ENCODE measurements around the gene LY9. TPM values are rescaled to one million over a fixed set of nuclear protein-coding genes. Genes with fewer than 3 reads are reported as not detected.
"Not testable (repeated sequence)": the region's sequence is repeated elsewhere in the genome, so short reads cannot be mapped to it uniquely, and the experiment has no call there.

LY9 gene
- total RNA-seq, 5 donors from 2014 or later (not counting 1 experiment from before 2014, with no cell fraction given) = 95.4 to 127 (median 101) TPM

- ChIA-PET CTCF (interaction anchor here (0.6 to 1.4 kb wide), 6 partner anchors 12 to 257 kb away, joined by 3 to 6 read pairs (median 3); no protein-coding TSS in a partner anchor), POLR2A (interaction anchor here (0.6 to 0.7 kb wide), 2 partner anchors 170 to 448 kb away, joined by 3 to 4 read pairs; no protein-coding TSS in a partner anchor)
- Histone ChIP-seq H3K36me3 (ENCODE audit: control insufficient read depth in 2 of 2, extremely low read depth in 1 of 2, insufficient read depth in 1 of 2, low read length in 1 of 2) (no peaks in the 10 kb centered on the region), H3K27ac (ENCODE audit: low read length) (peak overlapping the region; percentile 47), H3K4me3 (ENCODE audit: control insufficient read depth in 1 of 2, extremely low read depth in 1 of 2, low read length in 1 of 2) (peak overlapping the region in 1 of 2 donors; percentile 11), H3K27me3 (replicated peaks in 1 of 2; ENCODE audit: control insufficient read depth in 2 of 2, extremely low read depth in 1 of 2, insufficient read depth in 2 of 2, low read length in 1 of 2) (no peaks in the 10 kb centered on the region), H3K4me1 (ENCODE audit: control insufficient read depth in 1 of 2, extremely low read depth in 1 of 2, insufficient read depth in 2 of 2, low read length in 2 of 2) (peaks cover 0 to 21% of the 10 kb centered on the region in 2 experiments), H3K9me3 (no peaks in the 10 kb centered on the region)
- ATAC-seq (replicated peaks in 1 of 4) (peak in 3 of 4 experiments; percentile 30 to 70 (median 54)), DNase-seq (peak in 3 of 35 experiments; percentile 11 to 48 (median 23))
- Mint-ChIP-seq H3K4me3 (peak overlapping the region; percentile 22 to 58 (median 56)), H3K9me3 (no peaks in the 10 kb centered on the region), H3K4me1 (peaks cover 18 to 24% (median 23%) of the 10 kb centered on the region in 3 donors), H3K36me3 (no peaks in the 10 kb centered on the region), H3K27me3 (no peaks in the 10 kb centered on the region), H3K27ac (peak overlapping the region; percentile 69 to 81)
- WGBS (ENCODE audit: insufficient coverage) = 62% methylated on average over 5 of the region's 9 CpGs
Observed at GRCh38 chr1:160781914-160782689, 13.9 kb upstream of the LY9 start.

GRCh38 chr1:160782988-160783765, 12.8 kb upstream of the LY9 start:
- H3K27ac Mint-ChIP-seq; ATAC-seq (replicated peaks in 1 of 4); H3K4me3 ChIP-seq (ENCODE audit: control insufficient read depth in 1 of 2, extremely low read depth in 1 of 2, low read length in 1 of 2); H3K27me3 Mint-ChIP-seq; H3K27ac ChIP-seq (ENCODE audit: low read length); H3K9me3 ChIP-seq; H3K27me3 ChIP-seq (replicated peaks in 1 of 2; ENCODE audit: control insufficient read depth in 2 of 2, extremely low read depth in 1 of 2, insufficient read depth in 2 of 2, low read length in 1 of 2); H3K9me3 Mint-ChIP-seq; H3K4me3 Mint-ChIP-seq; CTCF ChIA-PET; H3K36me3 ChIP-seq (ENCODE audit: control insufficient read depth in 2 of 2, extremely low read depth in 1 of 2, insufficient read depth in 1 of 2, low read length in 1 of 2); H3K36me3 Mint-ChIP-seq: not testable (repeated sequence)
- peaks cover 10 to 18% (median 16%) of the 10 kb centered on the region in 3 donors for H3K4me1 Mint-ChIP-seq
- peak in 2 of 35 experiments; percentile 24 to 56 for DNase-seq
- POLR2A ChIA-PET = interaction anchor here in 1 of 2 donors (0.7 kb wide), 1 partner anchor 169 kb away, joined by 4 read pairs; no protein-coding TSS in a partner anchor
- 94% methylated on average over 12 of the region's 25 CpGs for WGBS (ENCODE audit: insufficient coverage)
- peaks cover 0 to 17% of the 10 kb centered on the region in 2 experiments for H3K4me1 ChIP-seq (ENCODE audit: control insufficient read depth in 1 of 2, extremely low read depth in 1 of 2, insufficient read depth in 2 of 2, low read length in 2 of 2)

GRCh38 chr1:160789051-160789701, 6.8 kb upstream of the LY9 start:
- H3K9me3 Mint-ChIP-seq = no peaks in the 10 kb centered on the region
- H3K4me3 Mint-ChIP-seq = no peak overlapping the region
- H3K4me1 ChIP-seq (ENCODE audit: control insufficient read depth in 1 of 2, extremely low read depth in 1 of 2, insufficient read depth in 2 of 2, low read length in 2 of 2) = no peaks in the 10 kb centered on the region
- ATAC-seq (replicated peaks in 1 of 4) = peak in 1 of 4 experiments; percentile 17
- peaks cover 2 to 11% (median 6%) of the 10 kb centered on the region in 3 donors for H3K4me1 Mint-ChIP-seq
- H3K36me3 Mint-ChIP-seq = no peaks in the 10 kb centered on the region
- H3K27ac ChIP-seq (ENCODE audit: low read length) = no peak overlapping the region
- POLR2A ChIA-PET = interaction anchor here (0.8 to 1.0 kb wide), 2 partner anchors 9 kb away, joined by 3 read pairs; no protein-coding TSS in a partner anchor
- CTCF ChIA-PET = interaction anchor here (0.5 to 1.0 kb wide), 2 partner anchors 103 to 196 kb away, joined by 3 to 7 read pairs; no protein-coding TSS in a partner anchor
- no peaks in the 10 kb centered on the region for H3K9me3 ChIP-seq
- H3K27me3 ChIP-seq (replicated peaks in 1 of 2; ENCODE audit: control insufficient read depth in 2 of 2, extremely low read depth in 1 of 2, insufficient read depth in 2 of 2, low read length in 1 of 2) = no peaks in the 10 kb centered on the region
- H3K36me3 ChIP-seq (ENCODE audit: control insufficient read depth in 2 of 2, extremely low read depth in 1 of 2, insufficient read depth in 1 of 2, low read length in 1 of 2) = no peaks in the 10 kb centered on the region
- H3K4me3 ChIP-seq (ENCODE audit: control insufficient read depth in 1 of 2, extremely low read depth in 1 of 2, low read length in 1 of 2) = no peak overlapping the region
- H3K27ac Mint-ChIP-seq = peak overlapping the region; percentile 6 to 17
- DNase-seq = no peak
- no peaks in the 10 kb centered on the region for H3K27me3 Mint-ChIP-seq
- WGBS (ENCODE audit: insufficient coverage) = no CpG with 5 or more reads among the region's 11 CpGs

DNA sequence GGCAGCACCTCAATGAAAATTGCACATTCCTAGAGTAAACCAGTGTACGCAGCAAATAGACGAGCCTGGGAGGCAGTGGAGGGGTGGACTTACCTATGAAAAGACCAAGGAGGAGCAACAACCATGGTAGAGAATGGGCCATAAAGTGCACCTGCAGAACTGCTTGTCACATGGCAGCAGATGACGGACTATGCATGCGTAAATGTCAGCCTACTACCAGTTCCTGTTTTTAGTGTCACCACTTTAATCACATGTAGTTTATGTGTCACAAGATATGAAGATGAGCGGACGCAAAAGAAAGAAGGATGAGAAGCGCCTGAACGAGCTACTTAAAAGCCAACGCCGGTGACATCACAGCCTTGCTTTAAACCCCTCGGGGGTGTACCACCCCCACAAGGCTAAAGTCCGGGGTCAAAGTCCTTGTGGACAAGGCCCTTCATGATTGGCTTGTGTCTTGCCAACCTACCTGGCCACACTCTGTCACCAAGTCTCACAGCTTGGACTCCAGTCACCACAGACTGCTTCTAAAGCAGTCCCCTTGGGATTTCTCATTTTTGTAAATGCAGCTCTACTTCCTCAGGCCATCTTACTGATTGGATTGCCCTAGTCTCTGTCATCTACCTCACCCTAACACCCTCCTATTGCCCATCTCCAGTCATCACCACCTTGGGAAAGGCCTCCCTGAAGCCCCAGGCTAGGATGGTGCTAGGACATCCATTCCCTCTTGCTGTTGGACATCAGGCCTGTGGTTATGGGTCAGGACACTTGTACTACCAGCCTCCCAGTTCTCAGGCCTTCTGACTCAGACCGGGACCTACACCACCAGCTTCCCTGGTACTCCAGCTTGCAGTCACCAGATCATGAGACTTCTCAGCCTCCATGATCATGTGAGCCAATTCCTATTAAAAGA, 6.0 kb upstream of the LY9 start:
- Mint-ChIP-seq H3K4me3 (no peak overlapping the region), H3K27me3 (no peaks in the 10 kb centered on the region), H3K9me3 (no peaks in the 10 kb centered on the region), H3K36me3 (no peaks in the 10 kb centered on the region), H3K27ac (peak overlapping the region; percentile 6 to 33), H3K4me1 (peaks cover 10 to 18% (median 14%) of the 10 kb centered on the region in 3 donors)
- Histone ChIP-seq H3K4me1 (ENCODE audit: control insufficient read depth in 1 of 2, extremely low read depth in 1 of 2, insufficient read depth in 2 of 2, low read length in 2 of 2) (peaks cover 0 to 3% of the 10 kb centered on the region in 2 experiments), H3K27ac (ENCODE audit: low read length) (peak overlapping the region; percentile 56), H3K9me3 (no peaks in the 10 kb centered on the region), H3K36me3 (ENCODE audit: control insufficient read depth in 2 of 2, extremely low read depth in 1 of 2, insufficient read depth in 1 of 2, low read length in 1 of 2) (no peaks in the 10 kb centered on the region), H3K27me3 (replicated peaks in 1 of 2; ENCODE audit: control insufficient read depth in 2 of 2, extremely low read depth in 1 of 2, insufficient read depth in 2 of 2, low read length in 1 of 2) (no peaks in the 10 kb centered on the region), H3K4me3 (ENCODE audit: control insufficient read depth in 1 of 2, extremely low read depth in 1 of 2, low read length in 1 of 2) (no peak overlapping the region)
- WGBS (ENCODE audit: insufficient coverage) = 83% methylated on average over 8 of the region's 13 CpGs
- POLR2A ChIA-PET = interaction anchor here (0.6 to 1.0 kb wide), 3 partner anchors 8 to 31 kb away, joined by 3 to 6 read pairs (median 3); no protein-coding TSS in a partner anchor
- peak in 1 of 35 experiments; percentile 29 for DNase-seq
- CTCF ChIA-PET = interaction anchor here (0.5 to 1.0 kb wide), 2 partner anchors 104 to 195 kb away, joined by 3 to 7 read pairs; no protein-coding TSS in a partner anchor
- ATAC-seq (replicated peaks in 1 of 4) = peak in 3 of 4 experiments; percentile 17 to 42 (median 19)

DNA sequence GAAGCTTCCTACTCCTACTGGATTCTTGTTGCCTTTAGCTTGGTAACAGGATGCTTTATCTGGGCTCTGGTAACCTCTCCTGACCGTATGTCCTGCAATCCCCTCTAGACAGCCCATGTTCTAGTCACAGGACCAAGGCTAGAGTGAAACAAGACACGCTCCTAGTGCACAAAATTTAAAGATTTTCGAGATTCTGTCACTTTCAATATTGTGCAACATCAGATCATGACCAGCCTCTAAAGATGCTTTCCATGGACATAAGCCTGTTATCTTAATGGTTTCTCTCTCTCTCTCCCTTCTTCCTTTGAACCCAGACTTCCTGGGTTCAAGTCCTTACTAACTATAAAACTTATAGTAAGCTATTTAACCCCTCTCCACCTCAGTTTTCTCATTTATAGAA, 1.6 kb upstream of the LY9 start:
- 50% methylated on average over 2 of the region's 3 CpGs for WGBS (ENCODE audit: insufficient coverage)
- ChIA-PET CTCF (interaction anchor here (0.7 to 3.9 kb wide), 5 partner anchors 12 to 41 kb away, joined by 3 to 19 read pairs (median 4); no protein-coding TSS in a partner anchor), POLR2A (interaction anchor here (0.6 to 0.7 kb wide), 2 partner anchors 113 to 351 kb away, joined by 3 read pairs; no protein-coding TSS in a partner anchor)
- H3K36me3 ChIP-seq (ENCODE audit: control insufficient read depth in 2 of 2, extremely low read depth in 1 of 2, insufficient read depth in 1 of 2, low read length in 1 of 2) = peaks cover 0 to 11% of the 10 kb centered on the region in 2 donors
- Mint-ChIP-seq H3K4me3 (no peak overlapping the region), H3K36me3 (peaks cover 6% of the 10 kb centered on the region), H3K4me1 (peaks cover 31 to 58% (median 51%) of the 10 kb centered on the region in 3 donors), H3K27me3 (no peaks in the 10 kb centered on the region), H3K9me3 (no peaks in the 10 kb centered on the region), H3K27ac (peak overlapping the region; percentile 99)
- H3K27ac ChIP-seq (ENCODE audit: low read length) = peak overlapping the region; percentile 93
- H3K4me1 ChIP-seq (ENCODE audit: control insufficient read depth in 1 of 2, extremely low read depth in 1 of 2, insufficient read depth in 2 of 2, low read length in 2 of 2) = peaks cover 19 to 30% of the 10 kb centered on the region in 2 experiments
- H3K27me3 ChIP-seq (replicated peaks in 1 of 2; ENCODE audit: control insufficient read depth in 2 of 2, extremely low read depth in 1 of 2, insufficient read depth in 2 of 2, low read length in 1 of 2) = no peaks in the 10 kb centered on the region
- no peak for DNase-seq
- no peaks in the 10 kb centered on the region for H3K9me3 ChIP-seq
- no peak for ATAC-seq (replicated peaks in 1 of 4)
- H3K4me3 ChIP-seq (ENCODE audit: control insufficient read depth in 1 of 2, extremely low read depth in 1 of 2, low read length in 1 of 2) = no peak overlapping the region

Data from T-cell (primary cell).